ENCODE measurements around the gene PLEKHG4B.
"Not testable (repeated sequence)": the region's sequence is repeated elsewhere in the genome, so short reads cannot be mapped to it uniquely, and the experiment has no call there.

Gene PLEKHG4B

GRCh38 chr5:227375-227774 lies 135.4 kb downstream of the PLEKHG4B start:
- DNase-seq, result not testable (repeated sequence)

- no peak for DNase-seq
Observed at GRCh38 chr5:228886-229285, 136.9 kb downstream of the PLEKHG4B start.

DNA sequence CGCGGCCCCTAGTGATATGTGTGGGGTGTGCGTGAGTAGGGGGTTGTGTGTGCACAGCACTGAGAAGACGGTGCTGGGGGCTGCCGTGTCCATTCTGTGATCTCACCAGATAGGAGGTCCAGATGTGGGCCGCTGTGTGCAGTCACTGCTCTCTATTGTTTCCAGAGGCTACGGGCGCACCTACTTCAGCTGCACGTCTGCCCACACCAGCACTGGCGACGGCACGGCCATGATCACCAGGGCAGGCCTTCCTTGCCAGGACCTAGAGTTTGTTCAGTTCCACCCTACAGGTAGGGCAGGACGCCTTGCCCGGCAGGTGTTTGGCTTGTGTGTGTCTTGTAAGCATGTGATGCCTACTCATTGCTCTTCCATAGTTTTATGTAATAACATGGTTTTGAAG lies 138.7 kb downstream of the PLEKHG4B start:
- DNase-seq, result no peak

DNA sequence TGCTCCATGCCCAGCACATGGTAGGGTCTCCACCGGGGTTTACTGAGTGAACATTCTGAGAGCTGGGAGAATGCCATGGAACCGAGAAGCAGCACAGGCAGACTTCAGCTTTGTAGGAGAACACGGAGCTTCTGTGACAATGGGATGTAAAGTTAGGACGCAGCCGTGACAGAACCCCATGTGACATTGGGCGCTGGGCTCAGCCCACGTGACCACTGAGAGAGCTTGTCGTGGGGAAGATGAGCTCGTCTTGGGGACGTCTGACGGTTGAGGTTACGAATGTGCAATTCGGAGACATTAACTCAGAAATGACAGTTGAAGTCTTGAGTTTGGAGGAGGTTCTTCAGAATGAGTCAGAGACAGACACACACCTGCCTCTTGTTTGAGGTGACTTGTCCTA lies 139.7 kb downstream of the PLEKHG4B start:
- DNase-seq, result no peak

DNA sequence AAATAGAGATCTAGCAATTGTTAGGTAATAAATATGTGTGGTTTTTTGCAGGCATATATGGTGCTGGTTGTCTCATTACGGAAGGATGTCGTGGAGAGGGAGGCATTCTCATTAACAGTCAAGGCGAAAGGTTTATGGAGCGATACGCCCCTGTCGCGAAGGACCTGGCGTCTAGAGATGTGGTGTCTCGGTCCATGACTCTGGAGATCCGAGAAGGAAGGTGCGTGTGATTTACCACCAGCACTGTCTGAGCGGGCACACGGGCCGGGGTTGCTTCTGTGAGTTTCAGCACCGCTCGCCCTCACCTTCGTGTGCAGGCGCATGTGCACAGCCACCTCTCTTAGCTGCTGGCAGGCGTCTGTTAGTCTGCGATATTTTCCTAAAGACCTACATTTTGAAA lies 141.5 kb downstream of the PLEKHG4B start:
- DNase-seq, result not testable (repeated sequence)

DNA sequence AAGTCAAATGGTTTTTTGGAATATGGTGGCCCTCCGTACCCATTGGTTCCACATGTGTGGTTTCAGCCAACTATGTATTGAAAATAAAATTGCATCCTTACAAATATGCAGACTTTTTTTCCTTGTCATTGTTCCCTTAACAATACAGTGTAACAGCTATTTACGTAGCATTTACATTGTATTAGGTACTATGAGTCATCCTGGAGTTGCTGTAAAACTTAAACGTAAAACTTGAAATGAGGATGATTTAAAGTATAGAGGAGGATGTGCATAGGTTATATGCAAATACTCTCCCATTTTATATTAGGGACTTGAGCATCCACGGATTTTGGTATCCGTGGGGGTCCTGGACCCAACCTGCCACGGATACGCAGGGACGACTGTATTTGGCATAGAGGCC lies 142.5 kb downstream of the PLEKHG4B start:
- no peak for DNase-seq

DNA sequence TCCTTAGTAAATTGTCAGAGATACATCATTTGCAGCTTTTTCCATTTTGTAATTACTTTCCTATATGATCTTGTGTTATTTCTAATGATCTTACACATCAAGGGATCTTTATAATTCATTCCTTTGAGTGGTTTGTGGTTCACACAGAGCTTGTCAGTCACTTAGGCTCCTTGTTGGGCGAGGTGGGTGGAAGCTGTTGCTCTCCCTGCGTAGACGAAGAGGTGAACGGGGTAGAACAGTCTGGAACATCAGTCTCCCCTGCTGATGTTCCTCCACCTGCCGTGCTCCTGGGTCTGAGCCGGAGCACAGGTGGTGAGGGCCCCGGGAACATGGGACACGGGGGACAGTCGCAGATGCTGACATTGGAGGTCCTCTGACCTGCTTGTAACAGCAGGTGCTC lies 143.6 kb downstream of the PLEKHG4B start:
- DNase-seq, result not testable (repeated sequence)

- DNase-seq, result not testable (repeated sequence)
Observed at GRCh38 chr5:237931-238330, 146.0 kb downstream of the PLEKHG4B start.
